Glutamatergic neuron (in vitro differentiated cells): ENCODE data around the gene OLFM1. TPM values are rescaled to one million over a fixed set of nuclear protein-coding genes. Genes with fewer than 3 reads are reported as not detected.

Experiments used
- DNase-seq: peaks from one replicate; pipeline ENCODE4 v3.0.0; 2022
- H3K27ac Mint-ChIP-seq: one replicate; pipeline ENCODE4 v1.8.0; 2020; ENCODE audit warnings: mild to moderate bottlenecking, mixed read lengths, inconsistent platforms; ENCODE audit not compliant: unreplicated experiment
- H3K27me3 Mint-ChIP-seq: one replicate; pipeline ENCODE4 v1.8.0; 2020; ENCODE audit warnings: mild to moderate bottlenecking, moderate library complexity, mixed read lengths, inconsistent platforms; ENCODE audit not compliant: unreplicated experiment
- H3K36me3 Mint-ChIP-seq: one replicate; pipeline ENCODE4 v1.8.0; 2020; ENCODE audit warnings: mild to moderate bottlenecking, mixed read lengths, inconsistent platforms; ENCODE audit not compliant: unreplicated experiment
- H3K4me1 Mint-ChIP-seq: one replicate; pipeline ENCODE4 v1.8.0; 2020; ENCODE audit warnings: mild to moderate bottlenecking, low read depth, mixed read lengths, inconsistent platforms; ENCODE audit not compliant: unreplicated experiment
- H3K4me3 Mint-ChIP-seq: one replicate; pipeline ENCODE4 v1.8.0; 2020; ENCODE audit warnings: mild to moderate bottlenecking, mixed read lengths, inconsistent platforms; ENCODE audit not compliant: unreplicated experiment
- H3K9me3 Mint-ChIP-seq: one replicate; pipeline ENCODE4 v1.8.0; 2020; ENCODE audit warnings: mild to moderate bottlenecking, moderate library complexity, mixed read lengths, inconsistent platforms; ENCODE audit not compliant: unreplicated experiment
- CTCF ChIP-seq: fragments of 200-600 bp; sonication (generic); IDR thresholded peaks from one replicate; pipeline ENCODE4 v1.5.0; 2021; ENCODE audit not compliant: partially characterized antibody, unreplicated experiment
- total RNA-seq: library from RNA; stranded (reverse); fragmentation: NEBNext Ultra II Directional; extraction: Animal tissue kit (Norgen Biotek cat#: 25700); gene quantifications from one replicate; pipeline ENCODE4 v1.2.1, GENCODE V29; 2021; ENCODE audit not compliant: unreplicated experiment

OLFM1 gene
- total RNA-seq, 1 donor from 2014 or later: 387 TPM

DNA sequence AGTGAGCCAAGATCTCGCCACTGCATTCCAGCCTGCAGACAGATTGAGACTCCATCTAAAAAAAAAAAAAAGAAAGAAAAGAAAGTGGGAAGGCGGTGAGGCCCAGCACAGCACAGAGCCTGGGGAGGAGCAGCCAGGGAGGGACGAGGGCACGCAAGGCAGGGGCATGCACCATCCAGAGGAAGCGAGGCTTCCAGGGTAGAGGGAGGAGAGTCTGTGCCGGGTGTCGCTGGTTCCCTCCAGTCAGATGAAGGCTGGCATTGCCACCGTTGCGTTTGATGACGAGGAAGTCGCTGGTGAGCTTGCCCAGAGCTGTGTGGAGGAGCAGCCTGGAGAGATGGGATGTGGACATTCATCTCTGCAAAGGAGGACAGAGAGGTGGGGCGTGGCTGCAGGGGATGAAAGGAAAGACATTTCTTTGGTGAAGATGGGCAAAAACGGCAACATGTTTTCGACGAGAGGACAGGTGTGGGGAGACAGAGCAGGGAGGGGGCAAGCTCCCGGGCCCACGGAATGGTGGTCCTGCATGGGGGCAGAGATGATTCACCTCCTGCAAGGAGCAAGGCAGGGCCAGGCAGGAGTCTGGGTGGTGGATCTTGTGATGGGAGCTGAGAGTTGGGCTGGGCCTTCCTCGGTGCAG lies 18.6 kb upstream of the OLFM1 start:
- Mint-ChIP-seq H3K4me1 (peaks cover 15% of the 10 kb centered on the region), H3K9me3 (peaks cover 17% of the 10 kb centered on the region), H3K27me3 (peaks cover 3% of the 10 kb centered on the region), H3K4me3 (no peak overlapping the region), H3K27ac (no peak overlapping the region), H3K36me3 (peaks cover 24% of the 10 kb centered on the region)
- peak; percentile 13 for DNase-seq
- TF ChIP-seq CTCF: no peak

GRCh38 chr9:135069558-135070197 lies 17.8 kb upstream of the OLFM1 start:
- Mint-ChIP-seq H3K4me3 (peak overlapping the region; percentile 81), H3K27ac (peak overlapping the region; percentile 65), H3K9me3 (peaks cover 10% of the 10 kb centered on the region), H3K36me3 (peaks cover 17% of the 10 kb centered on the region), H3K27me3 (peaks cover 3% of the 10 kb centered on the region), H3K4me1 (peaks cover 15% of the 10 kb centered on the region)
- TF ChIP-seq CTCF: no peak
- DNase-seq: peak; percentile 20

DNA sequence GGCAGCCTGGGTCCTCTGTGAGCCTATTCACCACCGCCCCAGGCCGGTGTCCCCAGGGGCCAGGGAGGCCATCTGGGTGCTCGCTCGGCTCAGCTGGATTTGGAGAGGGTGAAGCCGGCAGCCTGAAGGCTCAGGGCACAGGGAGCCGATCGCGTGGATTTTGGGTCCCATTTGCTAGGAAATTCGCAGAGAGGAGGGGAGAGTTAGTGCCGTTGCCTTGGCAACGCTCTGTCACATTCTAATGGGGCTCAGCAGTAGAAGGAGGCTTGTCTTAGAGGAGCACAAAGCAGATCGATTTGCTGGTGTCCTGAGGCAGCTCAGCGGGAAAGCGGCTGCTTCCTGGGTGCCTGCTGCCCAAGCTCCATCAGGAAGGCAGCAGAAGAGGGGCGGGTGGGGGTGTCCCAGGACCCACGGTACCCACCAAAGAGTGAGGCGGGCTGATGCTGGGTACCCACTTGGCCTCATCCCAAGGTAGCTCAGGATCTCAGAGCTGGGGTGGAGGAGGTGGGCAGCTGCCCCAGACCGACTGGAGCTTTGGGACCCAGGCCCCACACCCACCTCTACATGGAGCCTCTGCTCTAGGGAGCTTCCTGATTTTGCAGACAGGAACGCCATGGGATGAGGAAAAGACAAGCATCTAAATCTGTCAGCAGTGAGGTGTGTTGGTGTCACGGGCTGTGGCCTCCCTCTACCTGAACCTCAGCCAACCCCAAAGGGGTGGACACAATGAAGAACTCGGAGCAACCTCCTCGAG lies 17.1 kb upstream of the OLFM1 start:
- no peak for TF ChIP-seq CTCF
- Mint-ChIP-seq H3K9me3 (peaks cover 9% of the 10 kb centered on the region), H3K27me3 (peaks cover 4% of the 10 kb centered on the region), H3K4me3 (peak overlapping the region; percentile 81), H3K36me3 (peaks cover 13% of the 10 kb centered on the region), H3K4me1 (peaks cover 15% of the 10 kb centered on the region), H3K27ac (peak overlapping the region; percentile 75)
- peak; percentile 52 for DNase-seq

DNA sequence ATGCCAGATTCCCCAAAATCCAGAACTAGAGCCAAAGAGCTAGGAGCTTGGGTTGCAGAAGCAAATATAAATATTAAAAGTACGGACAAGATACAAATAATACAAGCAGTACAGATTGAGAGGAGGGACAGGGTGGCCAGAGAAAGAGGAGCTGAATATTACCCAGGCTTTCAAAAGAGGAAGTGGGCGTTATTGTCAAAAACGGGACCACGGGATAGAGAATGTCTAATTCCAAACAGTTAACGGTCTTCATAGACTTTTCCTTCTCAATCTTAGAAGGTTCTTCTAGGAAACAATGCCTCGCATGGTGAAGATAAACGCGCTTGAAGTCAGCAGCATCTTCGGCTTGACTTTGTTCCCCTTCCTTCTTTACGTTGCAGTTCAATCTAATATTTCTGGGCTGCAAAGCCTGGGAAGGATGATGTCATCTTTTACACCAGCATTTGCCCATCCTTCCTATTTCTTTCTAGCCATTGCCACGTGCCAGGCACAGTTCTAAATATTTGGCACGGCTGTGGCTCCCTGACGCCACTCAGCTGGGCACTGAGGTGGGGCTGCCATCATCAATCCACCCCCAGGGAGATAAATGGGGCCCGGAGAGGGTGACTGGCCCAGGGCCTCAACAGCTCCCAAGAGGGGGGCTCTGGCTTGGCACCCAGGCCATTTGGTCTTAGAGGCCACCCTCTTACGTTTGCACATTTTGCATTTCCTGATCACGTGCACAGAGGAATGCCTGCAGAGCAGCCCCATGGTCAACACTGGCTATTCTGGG lies 16.3 kb upstream of the OLFM1 start:
- H3K9me3 Mint-ChIP-seq: peaks cover 3% of the 10 kb centered on the region
- peaks cover 5% of the 10 kb centered on the region for H3K27me3 Mint-ChIP-seq
- TF ChIP-seq CTCF: no peak
- H3K27ac Mint-ChIP-seq: no peak overlapping the region
- H3K4me3 Mint-ChIP-seq: no peak overlapping the region
- peak; percentile 6 for DNase-seq
- peaks cover 16% of the 10 kb centered on the region for H3K4me1 Mint-ChIP-seq
- H3K36me3 Mint-ChIP-seq: peaks cover 6% of the 10 kb centered on the region
